MCF 10A (cell line): ENCODE results near the gene OR8D2. TPM values are rescaled to one million over a fixed set of nuclear protein-coding genes. Genes with fewer than 3 reads are reported as not detected.

Source experiments
- Bru-seq: library from RNA; stranded (reverse); fragments of 400-500 nt; gene quantifications from one replicate; lab custom pipeline; 2021; lab: Mats Ljungman, UMichigan
- BruChase-seq, 2 experiments: library from RNA; stranded (reverse); fragments of 400-500 nt; gene quantifications; one replicate each; lab custom pipeline; 2021; lab: Mats Ljungman, UMichigan
- BruUV-seq: library from RNA; stranded (reverse); fragments of 400-500 nt; replicated peaks from 2 replicates; lab custom pipeline; 2021; lab: Mats Ljungman, UMichigan
- CTCF ChIA-PET: fragments of 300-600 bp; sonication (Branson Sonifier 250); formaldehyde crosslinking; extraction: SDS; loops from one replicate; lab custom pipeline; 2021; ENCODE audit warnings: antibody characterized with exemption, inconsistent platforms; lab: Yijun Ruan, JAX
- POLR2A ChIA-PET: fragments of 300-600, 350-650 bp; sonication (Branson Sonifier 250); formaldehyde crosslinking; extraction: SDS; loops from one replicate; lab custom pipeline; 2020; ENCODE audit warnings: antibody characterized with exemption, inconsistent platforms; lab: Yijun Ruan, JAX
- DNase-seq: peaks from one replicate; pipeline ENCODE4 v3.0.0-alpha.2; 2018; ENCODE audit not compliant: unreplicated experiment
- H3K27ac Mint-ChIP-seq: one replicate; pipeline ENCODE4 v1.8.0; 2022; ENCODE audit warnings: mild to moderate bottlenecking, low read depth, mixed read lengths; ENCODE audit not compliant: unreplicated experiment
- H3K27me3 Mint-ChIP-seq: one replicate; pipeline ENCODE4 v1.8.0; 2022; ENCODE audit warnings: mixed read lengths; ENCODE audit not compliant: insufficient read depth, unreplicated experiment
- H3K36me3 Mint-ChIP-seq: one replicate; pipeline ENCODE4 v1.8.0; 2022; ENCODE audit warnings: mild to moderate bottlenecking, moderate library complexity, mixed read lengths; ENCODE audit not compliant: insufficient read depth, unreplicated experiment
- H3K4me1 Mint-ChIP-seq: one replicate; pipeline ENCODE4 v1.8.0; 2022; ENCODE audit warnings: mixed read lengths; ENCODE audit not compliant: insufficient read depth, unreplicated experiment
- H3K4me3 Mint-ChIP-seq: one replicate; pipeline ENCODE4 v1.8.0; 2022; ENCODE audit warnings: mild to moderate bottlenecking, moderate library complexity, mixed read lengths; ENCODE audit not compliant: unreplicated experiment
- H3K9me3 Mint-ChIP-seq: one replicate; pipeline ENCODE4 v1.8.0; 2022; ENCODE audit warnings: mixed read lengths; ENCODE audit not compliant: unreplicated experiment
- CTCF ChIP-seq: fragments of 200-600 bp; IDR thresholded peaks from one replicate; pipeline ENCODE4 v1.8.0; 2022; ENCODE audit warnings: antibody characterized with exemption, mild to moderate bottlenecking; ENCODE audit not compliant: unreplicated experiment
- intact Hi-C: fragments of 100-400 bp; cut with micrococcal nuclease; formaldehyde crosslinking; loops from 2 replicates; pipeline ENCODE4 v1.14.1; 2022
- long read RNA-seq: library from polyadenylated mRNA; stranded (forward); transcript quantifications from one replicate; pipeline ENCODE4 v2.0.0, GENCODE V29; 2022
- total RNA-seq: library from RNA; stranded (reverse); gene quantifications from 2 replicates; pipeline ENCODE4 v1.2.3, GENCODE V29; 2022

OR8D2 gene
- not detected in 2 replicates for total RNA-seq
- not detected for Bru-seq, nascent RNA
- BruChase-seq, experiment 1, labeled RNA remaining after a 6-hour chase, result not detected
- BruChase-seq, experiment 2, labeled RNA remaining after a 2-hour chase, result not detected
- long read RNA-seq, result 0 reads

- no peak within 1 kb of the TSS for H3K4me3 Mint-ChIP-seq
- BruUV-seq, result no TSS peak
- no peak for TF ChIP-seq CTCF
- H3K9me3 Mint-ChIP-seq, result no peaks in the 10 kb centered on the region
- no peak within 1 kb of the TSS for H3K27ac Mint-ChIP-seq
- intact Hi-C loops, result no loop called here
- ChIA-PET CTCF (no interaction called here), POLR2A (no interaction called here)
- no peaks in the 10 kb centered on the region for H3K36me3 Mint-ChIP-seq
- no peaks in the 10 kb centered on the region for H3K4me1 Mint-ChIP-seq
- H3K27me3 Mint-ChIP-seq, result peaks cover 92% of the 10 kb centered on the region
- DNase-seq, result no peak
Measured at GRCh38 chr11:124320097-124320496, at the start of gene OR8D2. Gene OR8D2, minus strand, starts transcription at chr11:124320197. Its CDS starts 0 bp downstream, at chr11:124320197.

GRCh38 chr11:124359566-124359965 lies 39.6 kb upstream of the OR8D2 start:
- Mint-ChIP-seq H3K9me3 (no peaks in the 10 kb centered on the region), H3K36me3 (no peaks in the 10 kb centered on the region), H3K27me3 (peaks cover 73% of the 10 kb centered on the region), H3K4me1 (no peaks in the 10 kb centered on the region), H3K4me3 (no peak overlapping the region), H3K27ac (no peak overlapping the region)
- no peak for TF ChIP-seq CTCF
- BruUV-seq, result no TSS peak
- POLR2A ChIA-PET, result no interaction called here
- no peak for DNase-seq
- intact Hi-C loops, result no loop called here
- CTCF ChIA-PET, result no interaction called here

- POLR2A ChIA-PET, result no interaction called here
- Mint-ChIP-seq H3K4me3 (no peak overlapping the region), H3K27me3 (no peaks in the 10 kb centered on the region), H3K9me3 (no peaks in the 10 kb centered on the region), H3K36me3 (no peaks in the 10 kb centered on the region), H3K27ac (no peak overlapping the region), H3K4me1 (no peaks in the 10 kb centered on the region)
- BruUV-seq, result no TSS peak
- intact Hi-C loops, result no loop called here
- DNase-seq, result no peak
- CTCF ChIA-PET, result no interaction called here
- no peak for TF ChIP-seq CTCF
Measured at GRCh38 chr11:124346311-124346955, 26.4 kb upstream of the OR8D2 start.

GRCh38 chr11:124344346-124344745 lies 24.3 kb upstream of the OR8D2 start:
- Mint-ChIP-seq H3K4me1 (no peaks in the 10 kb centered on the region), H3K36me3 (no peaks in the 10 kb centered on the region), H3K4me3 (no peak overlapping the region), H3K9me3 (no peaks in the 10 kb centered on the region), H3K27ac (no peak overlapping the region), H3K27me3 (peaks cover under 1% of the 10 kb centered on the region)
- intact Hi-C loops, result no loop called here
- no peak for DNase-seq
- TF ChIP-seq CTCF, result no peak
- ChIA-PET POLR2A (no interaction called here), CTCF (interaction anchor here (0.6 to 1.1 kb wide), 2 partner anchors 15 to 1393 kb away, joined by 3 read pairs; no protein-coding TSS in a partner anchor)
- no TSS peak for BruUV-seq
